GM12878 (cell line): ENCODE results near the gene DEK.

Source experiments
- ASH2L ChIP-seq: fragments of 300-600, 200-600 bp; sonication (generic); IDR thresholded peaks from 2 replicates; pipeline ENCODE4 v1.6.1; 2017; ENCODE audit warnings: low read depth, mild to moderate bottlenecking, borderline replicate concordance
- CHD4 ChIP-seq: fragments of 200-600 bp; sonication (generic); IDR thresholded peaks from 2 replicates; pipeline ENCODE4 v1.6.1; 2016; ENCODE audit warnings: mild to moderate bottlenecking
- CTCF ChIP-seq, 3 experiments: IDR thresholded peaks in 2 of 3; conservative IDR thresholded peaks in 1 of 3; 2 replicates each; pipeline ENCODE4 v1.5.1; 2011; ENCODE audit warnings: low read depth in 3 of 3, low read length in 3 of 3, mild to moderate bottlenecking in 3 of 3, control low read depth in 2 of 3, moderate library complexity in 2 of 3, inconsistent platforms in 1 of 3, mixed read lengths in 1 of 3; ENCODE audit not compliant: control insufficient read depth in 2 of 3, insufficient read depth in 1 of 3; ENCODE audit errors: extremely low read depth in 1 of 3
- FOS ChIP-seq: IDR thresholded peaks from 3 replicates; pipeline ENCODE4 v1.6.1; 2011; ENCODE audit warnings: borderline replicate concordance; ENCODE audit not compliant: insufficient read length; ENCODE audit errors: extremely low read depth
- HCFC1 ChIP-seq: fragments of 150-350 bp; IDR thresholded peaks from 2 replicates; pipeline ENCODE4 v1.6.1; 2014; ENCODE audit warnings: low read length
- IKZF2 ChIP-seq, 2 experiments: fragments of 450-650 bp; IDR thresholded peaks; 2 replicates each; pipeline ENCODE4 v1.6.1; 2017; ENCODE audit warnings: mild to moderate bottlenecking in 2 of 2, moderate library complexity in 2 of 2
- MAX ChIP-seq: IDR thresholded peaks from 2 replicates; pipeline ENCODE4 v1.6.1; 2012; ENCODE audit warnings: low read depth, low read length, improper control_type of control experiment
- NKRF ChIP-seq: fragments of 450-650 bp; conservative IDR thresholded peaks from 2 replicates; pipeline ENCODE4 v1.6.1; 2017; ENCODE audit warnings: mild to moderate bottlenecking, moderate library complexity
- POLR2AphosphoS2 ChIP-seq: IDR thresholded peaks from 2 replicates; pipeline ENCODE4 v1.6.1; 2011; ENCODE audit warnings: low read depth, mild to moderate bottlenecking, low read length, improper control_type of control experiment, moderate library complexity
- POLR2AphosphoS5 ChIP-seq: IDR thresholded peaks from 2 replicates; pipeline ENCODE4 v1.6.1; 2011; ENCODE audit warnings: mild to moderate bottlenecking, low read length, inconsistent platforms
- SP1 ChIP-seq: IDR thresholded peaks from one replicate; pipeline ENCODE4 v1.6.1; 2011; ENCODE audit warnings: low read depth, low read length
- TCF7 ChIP-seq: IDR thresholded peaks from 2 replicates; pipeline ENCODE4 v1.6.1; 2014; ENCODE audit warnings: antibody characterized with exemption, borderline replicate concordance
- ZNF274 ChIP-seq: IDR thresholded peaks from one replicate; pipeline ENCODE4 v1.8.0; 2011; ENCODE audit not compliant: insufficient read length, insufficient read depth

- TF ChIP-seq CTCF (IDR thresholded peaks at IDR 0.05 in 2 of 3, conservative IDR thresholded peaks at IDR 0.05 in 1 of 3; ENCODE audit: control insufficient read depth in 2 of 3, extremely low read depth in 1 of 3, insufficient read depth in 1 of 3, low read depth in 3 of 3, low read length in 3 of 3) (no peak), ZNF274 (no peak), CHD4 (no peak), NKRF (no peak), MAX (no peak), POLR2AphosphoS5 (no peak), HCFC1 (no peak), ASH2L (no peak), POLR2AphosphoS2 (no peak), FOS (no peak), IKZF2 (IDR thresholded peaks at IDR 0.05) (no peak), SP1 (no peak), TCF7 (no peak)
These were observed 15.1 kb upstream of the DEK start for GRCh38 chr6:18279422-18279821.
